Skeletal muscle satellite cell (primary cell): Measurements from ENCODE around the gene OAF.

ENCODE experiments used
- H3K27me3 ChIP-seq: 2 replicates; pipeline ENCODE4 v1.7.0; 2013; ENCODE audit warnings: low read length; ENCODE audit not compliant: control insufficient read depth, insufficient read depth
- H3K36me3 ChIP-seq: 2 replicates; pipeline ENCODE4 v1.7.0; 2013; ENCODE audit warnings: mild to moderate bottlenecking, control low read depth, low read length; ENCODE audit not compliant: insufficient read depth
- H3K4me1 ChIP-seq: 2 replicates; pipeline ENCODE4 v1.7.0; 2013; ENCODE audit warnings: low read length; ENCODE audit not compliant: control insufficient read depth, insufficient read depth
- H3K4me2 ChIP-seq: 2 replicates; pipeline ENCODE4 v1.7.0; 2013; ENCODE audit warnings: mild to moderate bottlenecking, low read length
- H3K4me3 ChIP-seq: 2 replicates; pipeline ENCODE4 v1.7.0; 2013; ENCODE audit warnings: low read length
- H3K9ac ChIP-seq: 2 replicates; pipeline ENCODE4 v1.7.0; 2013; ENCODE audit warnings: mild to moderate bottlenecking, low read depth, low read length, moderate library complexity
- H3K9me3 ChIP-seq: replicated peaks from 2 replicates; pipeline ENCODE4 v1.7.0; 2013; ENCODE audit warnings: mild to moderate bottlenecking, control low read depth, low read length

Gene OAF

GRCh38 chr11:120256178-120256577 lies 45.3 kb downstream of the OAF start:
- Histone ChIP-seq H3K9me3 (no peaks in the 10 kb centered on the region), H3K36me3 (no peaks in the 10 kb centered on the region), H3K4me1 (no peaks in the 10 kb centered on the region), H3K9ac (no peak overlapping the region), H3K27me3 (peaks cover 79% of the 10 kb centered on the region), H3K4me2 (no peak overlapping the region), H3K4me3 (no peak overlapping the region)

- no peaks in the 10 kb centered on the region for H3K36me3 ChIP-seq
- H3K4me2 ChIP-seq, result no peak overlapping the region
- H3K4me3 ChIP-seq, result no peak overlapping the region
- H3K9ac ChIP-seq, result no peak overlapping the region
- no peaks in the 10 kb centered on the region for H3K4me1 ChIP-seq
- peaks cover 85% of the 10 kb centered on the region for H3K27me3 ChIP-seq
- H3K9me3 ChIP-seq, result no peaks in the 10 kb centered on the region
Observed at GRCh38 chr11:120256779-120257178, 45.9 kb downstream of the OAF start.

GRCh38 chr11:120257346-120257745 lies 46.5 kb downstream of the OAF start:
- Histone ChIP-seq H3K9me3 (no peaks in the 10 kb centered on the region), H3K27me3 (peaks cover 88% of the 10 kb centered on the region), H3K9ac (no peak overlapping the region), H3K4me2 (no peak overlapping the region), H3K4me3 (no peak overlapping the region), H3K4me1 (no peaks in the 10 kb centered on the region), H3K36me3 (no peaks in the 10 kb centered on the region)

GRCh38 chr11:120258661-120259060 lies 47.8 kb downstream of the OAF start:
- H3K36me3 ChIP-seq, result no peaks in the 10 kb centered on the region
- no peaks in the 10 kb centered on the region for H3K9me3 ChIP-seq
- H3K4me3 ChIP-seq, result no peak overlapping the region
- peaks cover 84% of the 10 kb centered on the region for H3K27me3 ChIP-seq
- no peak overlapping the region for H3K9ac ChIP-seq
- H3K4me1 ChIP-seq, result no peaks in the 10 kb centered on the region
- no peak overlapping the region for H3K4me2 ChIP-seq

- Histone ChIP-seq H3K9ac (no peak overlapping the region), H3K9me3 (no peaks in the 10 kb centered on the region), H3K27me3 (peaks cover 78% of the 10 kb centered on the region), H3K4me1 (no peaks in the 10 kb centered on the region), H3K4me2 (no peak overlapping the region), H3K4me3 (no peak overlapping the region), H3K36me3 (no peaks in the 10 kb centered on the region)
Observed at GRCh38 chr11:120259241-120259640, 48.4 kb downstream of the OAF start.

- Histone ChIP-seq H3K9ac (no peak overlapping the region), H3K4me1 (no peaks in the 10 kb centered on the region), H3K9me3 (no peaks in the 10 kb centered on the region), H3K36me3 (no peaks in the 10 kb centered on the region), H3K27me3 (peaks cover 78% of the 10 kb centered on the region), H3K4me2 (no peak overlapping the region), H3K4me3 (no peak overlapping the region)
Observed at GRCh38 chr11:120259988-120260565, 49.2 kb downstream of the OAF start.

GRCh38 chr11:120260616-120261015 lies 49.8 kb downstream of the OAF start:
- no peaks in the 10 kb centered on the region for H3K4me1 ChIP-seq
- no peaks in the 10 kb centered on the region for H3K36me3 ChIP-seq
- no peak overlapping the region for H3K4me3 ChIP-seq
- no peak overlapping the region for H3K9ac ChIP-seq
- peaks cover 78% of the 10 kb centered on the region for H3K27me3 ChIP-seq
- no peak overlapping the region for H3K4me2 ChIP-seq
- no peaks in the 10 kb centered on the region for H3K9me3 ChIP-seq

GRCh38 chr11:120261321-120261720 lies 50.5 kb downstream of the OAF start:
- H3K9ac ChIP-seq, result no peak overlapping the region
- H3K27me3 ChIP-seq, result peaks cover 77% of the 10 kb centered on the region
- no peak overlapping the region for H3K4me2 ChIP-seq
- H3K36me3 ChIP-seq, result no peaks in the 10 kb centered on the region
- H3K4me3 ChIP-seq, result no peak overlapping the region
- no peaks in the 10 kb centered on the region for H3K4me1 ChIP-seq
- no peaks in the 10 kb centered on the region for H3K9me3 ChIP-seq

- Histone ChIP-seq H3K4me3 (no peak overlapping the region), H3K4me1 (no peaks in the 10 kb centered on the region), H3K36me3 (no peaks in the 10 kb centered on the region), H3K27me3 (peaks cover 75% of the 10 kb centered on the region), H3K9me3 (no peaks in the 10 kb centered on the region), H3K9ac (no peak overlapping the region), H3K4me2 (no peak overlapping the region)
Observed at GRCh38 chr11:120261931-120262330, 51.1 kb downstream of the OAF start.

GRCh38 chr11:120267319-120267718 lies 56.5 kb downstream of the OAF start:
- Histone ChIP-seq H3K36me3 (no peaks in the 10 kb centered on the region), H3K4me3 (no peak overlapping the region), H3K9ac (no peak overlapping the region), H3K4me1 (no peaks in the 10 kb centered on the region), H3K4me2 (no peak overlapping the region), H3K27me3 (peaks cover 47% of the 10 kb centered on the region), H3K9me3 (no peaks in the 10 kb centered on the region)

GRCh38 chr11:120268686-120269085 lies 57.9 kb downstream of the OAF start:
- peaks cover 48% of the 10 kb centered on the region for H3K27me3 ChIP-seq
- H3K4me2 ChIP-seq, result no peak overlapping the region
- no peak overlapping the region for H3K4me3 ChIP-seq
- no peak overlapping the region for H3K9ac ChIP-seq
- H3K4me1 ChIP-seq, result no peaks in the 10 kb centered on the region
- H3K36me3 ChIP-seq, result no peaks in the 10 kb centered on the region
- no peaks in the 10 kb centered on the region for H3K9me3 ChIP-seq

- Histone ChIP-seq H3K27me3 (peaks cover 46% of the 10 kb centered on the region), H3K4me3 (no peak overlapping the region), H3K9me3 (no peaks in the 10 kb centered on the region), H3K4me1 (no peaks in the 10 kb centered on the region), H3K4me2 (no peak overlapping the region), H3K36me3 (no peaks in the 10 kb centered on the region), H3K9ac (no peak overlapping the region)
Observed at GRCh38 chr11:120270386-120270785, 59.6 kb downstream of the OAF start.
